Endothelial cell of umbilical vein (primary cell): Measurements from ENCODE around the gene CPT1A. TPM values are rescaled to one million over a fixed set of nuclear protein-coding genes. Genes with fewer than 3 reads are reported as not detected.

ENCODE experiments used
- BruUV-seq: library from RNA; stranded (reverse); fragments of 400-500 nt; replicated peaks from 2 replicates; lab custom pipeline; 2021; lab: Mats Ljungman, UMichigan
- CTCF ChIA-PET: fragments of 300-600, 350-600 bp; sonication (Branson Sonifier 250); formaldehyde crosslinking; loops from one replicate; lab custom pipeline; 2021; ENCODE audit warnings: antibody characterized with exemption, inconsistent platforms; lab: Charles Lee
- POLR2A ChIA-PET: fragments of 300-600, 350-600 bp; sonication (Branson Sonifier 250); formaldehyde crosslinking; loops from one replicate; lab custom pipeline; 2021; ENCODE audit warnings: antibody characterized with exemption, inconsistent platforms; lab: Charles Lee
- DNase-seq: peaks from one replicate; pipeline ENCODE4 v3.0.0-alpha.2; 2011; ENCODE audit warnings: low read depth, low spot score
- FAIRE-seq: peaks from 2 replicates; lab custom pipeline; 2011; peaks lifted over from hg19 to GRCh38; lab: Jason Lieb, UNC
- H2AFZ ChIP-seq: 2 replicates; pipeline ENCODE4 v1.6.0; 2012; ENCODE audit warnings: low read depth, low read length, control low read depth, inconsistent platforms
- H3K27ac ChIP-seq: 2 replicates; pipeline ENCODE4 v1.5.1; 2011; ENCODE audit warnings: low read depth, mild to moderate bottlenecking, control low read depth, low read length, moderate library complexity; ENCODE audit not compliant: insufficient read depth
- H3K27me3 ChIP-seq, 2 experiments: 2 replicates each; pipeline versions ENCODE4 v1.6.0 to v1.6.1; 2011; ENCODE audit warnings: low read length in 2 of 2, mixed read lengths in 1 of 2; ENCODE audit not compliant: control insufficient read depth in 2 of 2, insufficient read depth in 2 of 2
- H3K36me3 ChIP-seq, 2 experiments: 2 replicates in 1 of 2; 3 replicates in 1 of 2; pipeline ENCODE4 v1.5.1; 2011; ENCODE audit warnings: low read length in 2 of 2, mild to moderate bottlenecking in 1 of 2, moderate library complexity in 1 of 2; ENCODE audit not compliant: control insufficient read depth in 2 of 2, insufficient read depth in 2 of 2; ENCODE audit errors: extremely low read depth in 1 of 2
- H3K4me1 ChIP-seq: 3 replicates; pipeline ENCODE4 v1.5.1; 2011; ENCODE audit warnings: mild to moderate bottlenecking, low read length; ENCODE audit not compliant: control insufficient read depth, insufficient read depth; ENCODE audit errors: extremely low read depth
- H3K4me2 ChIP-seq: 2 replicates; pipeline ENCODE4 v1.6.1; 2011; ENCODE audit warnings: low read length, control low read depth, mixed read lengths; ENCODE audit not compliant: insufficient read depth
- H3K4me3 ChIP-seq, 3 experiments: fragments of 200-600 bp in 1 of 3; sonication (generic), shearing (Covaris generic) in 1 of 3; replicated peaks in 1 of 3; 2 replicates each; pipeline ENCODE4 v1.5.1; 2011 to 2016; ENCODE audit warnings: control low read depth in 3 of 3, low read length in 3 of 3, mild to moderate bottlenecking in 2 of 3, inconsistent platforms in 1 of 3, low read depth in 1 of 3, moderate library complexity in 1 of 3; ENCODE audit not compliant: insufficient read depth in 1 of 3
- H3K79me2 ChIP-seq: 2 replicates; pipeline ENCODE4 v1.6.0; 2012; ENCODE audit warnings: low read length, inconsistent platforms; ENCODE audit not compliant: control insufficient read depth, insufficient read depth
- H3K9ac ChIP-seq: replicated peaks from 2 replicates; pipeline ENCODE3; 2011; ENCODE audit warnings: low read length, control low read depth; ENCODE audit not compliant: insufficient read depth; ENCODE audit errors: extremely low read depth
- H3K9me1 ChIP-seq: replicated peaks from 3 replicates; pipeline ENCODE4 v1.6.0; 2011; ENCODE audit warnings: mild to moderate bottlenecking, low read length; ENCODE audit not compliant: control insufficient read depth, insufficient read depth; ENCODE audit errors: extremely low read depth
- H3K9me3 ChIP-seq: replicated peaks from 2 replicates; pipeline ENCODE4 v1.5.1; 2012; ENCODE audit warnings: low read length, inconsistent platforms; ENCODE audit not compliant: control insufficient read depth, insufficient read depth
- H4K20me1 ChIP-seq: replicated peaks from 2 replicates; pipeline ENCODE3; 2011; ENCODE audit warnings: mild to moderate bottlenecking, low read length; ENCODE audit not compliant: control insufficient read depth, insufficient read depth; ENCODE audit errors: extremely low read depth
- EZH2 ChIP-seq: IDR thresholded peaks from 2 replicates; pipeline ENCODE4 v1.6.1; 2012; ENCODE audit warnings: borderline replicate concordance, low read depth, mild to moderate bottlenecking, moderate library complexity, low read length, inconsistent platforms; ENCODE audit not compliant: severe bottlenecking
- FOS ChIP-seq: IDR thresholded peaks from 2 replicates; pipeline ENCODE4 v1.6.1; 2011; ENCODE audit warnings: mild to moderate bottlenecking, low read length, moderate library complexity, borderline replicate concordance; ENCODE audit not compliant: insufficient read depth
- GATA2 ChIP-seq: IDR thresholded peaks from 2 replicates; pipeline ENCODE4 v1.7.0; 2011; ENCODE audit warnings: low read depth, mild to moderate bottlenecking, moderate library complexity, mixed read lengths, low read length; ENCODE audit not compliant: insufficient read length, insufficient read depth
- JUN ChIP-seq: IDR thresholded peaks from 2 replicates; pipeline ENCODE4 v1.6.1; 2011; ENCODE audit warnings: borderline replicate concordance, low read depth; ENCODE audit not compliant: insufficient read length, insufficient read depth
- MYC ChIP-seq: IDR thresholded peaks from one replicate; pipeline ENCODE4 v1.6.1; 2011; ENCODE audit warnings: mild to moderate bottlenecking, low read depth, low read length
- POLR2A ChIP-seq: IDR thresholded peaks from 2 replicates; pipeline ENCODE4 v1.6.1; 2012; ENCODE audit warnings: low read depth, mild to moderate bottlenecking, control low read depth, low read length
- POLR2AphosphoS5 ChIP-seq: IDR thresholded peaks from 2 replicates; pipeline ENCODE4 v1.6.1; 2012; ENCODE audit warnings: low read depth, mild to moderate bottlenecking, control low read depth, low read length, moderate library complexity; ENCODE audit not compliant: insufficient read depth
- dilution Hi-C: fragments of 300-500 bp; cut with MboI; formaldehyde crosslinking; loops from one replicate; pipeline ENCODE4 v1.15.0; 2019; ENCODE audit warnings: low sequenced_read_pairs; ENCODE audit not compliant: extremely low pct_ligation_motif_present
- intact Hi-C: fragments of 100-400 bp; cut with micrococcal nuclease; formaldehyde crosslinking; loops from one replicate; pipeline ENCODE4 v1.10.0; 2022
- polyA plus RNA-seq, 4 experiments: library from polyadenylated mRNA; depleted of rRNA in 3 of 4; stranded (reverse) in 3 of 4; unstranded in 1 of 4; fragments of >200 nt; gene quantifications; 2 replicates each; pipeline versions ENCODE4 v1.2.1 to v1.2.3, GENCODE V29; 2011 to 2012; ENCODE audit warnings: missing spikeins in 1 of 4
- total RNA-seq: library from RNA; stranded (reverse); gene quantifications from 2 replicates; pipeline ENCODE4 v1.2.3, GENCODE V29; 2021
- TF ChIP-seq, protein P1 (sequence below): IDR thresholded peaks from 2 replicates; pipeline ENCODE4 v1.6.1; 2011; ENCODE audit not compliant: insufficient read depth, insufficient read length
- TF ChIP-seq, protein P2 (sequence below), 2 donors: IDR thresholded peaks; 1 replicate in 1 of 2; 2 replicates in 1 of 2; pipeline ENCODE4 v1.5.1; 2011; ENCODE audit warnings: low read length in 2 of 2, mild to moderate bottlenecking in 2 of 2, moderate library complexity in 2 of 2, control low read depth in 1 of 2, inconsistent platforms in 1 of 2, low read depth in 1 of 2; ENCODE audit not compliant: insufficient read depth in 1 of 2; ENCODE audit errors: extremely low read depth in 1 of 2

CPT1A gene
- total and polyA plus RNA-seq, 2 donors (not counting 3 experiments of a cell fraction or from before 2014, with no cell fraction given): 26.3 to 62.1 TPM

- no peaks in the 10 kb centered on the region for H3K79me2 ChIP-seq
- CTCF ChIA-PET: interaction anchor here (2.7 kb wide), 1 partner anchor 8 kb away, joined by 12 read pairs; no protein-coding TSS in a partner anchor
Observed at GRCh38 chr11:68704887-68705286, 136.8 kb downstream of the CPT1A start.

More at GRCh38 chr11:68704887-68705286, 136.8 kb downstream of the CPT1A start:
- POLR2A ChIA-PET: no interaction called here
- Histone ChIP-seq H3K4me3 (no peak overlapping the region), H3K9ac (no peak overlapping the region), H3K4me2 (no peak overlapping the region), H3K9me3 (no peaks in the 10 kb centered on the region), H2AFZ (no peak overlapping the region), H3K27ac (no peak overlapping the region), H3K27me3 (peaks cover 11 to 25% of the 10 kb centered on the region in 2 experiments), H4K20me1 (no peaks in the 10 kb centered on the region), H3K9me1 (no peaks in the 10 kb centered on the region), H3K36me3 (no peaks in the 10 kb centered on the region), H3K4me1 (no peaks in the 10 kb centered on the region)
- DNase-seq: no peak
- no TSS peak for BruUV-seq
- FAIRE-seq: no peak
- no peak for TF ChIP-seq EZH2
- TF ChIP-seq POLR2A: no peak
- no peak for TF ChIP-seq GATA2
- no peak for TF ChIP-seq FOS
- no peak for TF ChIP-seq POLR2AphosphoS5
- no peak for TF ChIP-seq JUN
- TF ChIP-seq, protein P1, sequence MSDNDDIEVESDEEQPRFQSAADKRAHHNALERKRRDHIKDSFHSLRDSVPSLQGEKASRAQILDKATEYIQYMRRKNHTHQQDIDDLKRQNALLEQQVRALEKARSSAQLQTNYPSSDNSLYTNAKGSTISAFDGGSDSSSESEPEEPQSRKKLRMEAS: no peak
- TF ChIP-seq, protein P2, sequence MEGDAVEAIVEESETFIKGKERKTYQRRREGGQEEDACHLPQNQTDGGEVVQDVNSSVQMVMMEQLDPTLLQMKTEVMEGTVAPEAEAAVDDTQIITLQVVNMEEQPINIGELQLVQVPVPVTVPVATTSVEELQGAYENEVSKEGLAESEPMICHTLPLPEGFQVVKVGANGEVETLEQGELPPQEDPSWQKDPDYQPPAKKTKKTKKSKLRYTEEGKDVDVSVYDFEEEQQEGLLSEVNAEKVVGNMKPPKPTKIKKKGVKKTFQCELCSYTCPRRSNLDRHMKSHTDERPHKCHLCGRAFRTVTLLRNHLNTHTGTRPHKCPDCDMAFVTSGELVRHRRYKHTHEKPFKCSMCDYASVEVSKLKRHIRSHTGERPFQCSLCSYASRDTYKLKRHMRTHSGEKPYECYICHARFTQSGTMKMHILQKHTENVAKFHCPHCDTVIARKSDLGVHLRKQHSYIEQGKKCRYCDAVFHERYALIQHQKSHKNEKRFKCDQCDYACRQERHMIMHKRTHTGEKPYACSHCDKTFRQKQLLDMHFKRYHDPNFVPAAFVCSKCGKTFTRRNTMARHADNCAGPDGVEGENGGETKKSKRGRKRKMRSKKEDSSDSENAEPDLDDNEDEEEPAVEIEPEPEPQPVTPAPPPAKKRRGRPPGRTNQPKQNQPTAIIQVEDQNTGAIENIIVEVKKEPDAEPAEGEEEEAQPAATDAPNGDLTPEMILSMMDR (IDR thresholded peaks at IDR 0.05; ENCODE audit: extremely low read depth in 1 of 2, insufficient read depth in 1 of 2, low read depth in 1 of 2, low read length in 2 of 2): no peak
- TF ChIP-seq MYC: no peak
- intact Hi-C loops: no loop called here
- dilution Hi-C loops: no loop called here

Other genes with a start within 250 kb of the CPT1A start
- gene GAL, start 157.4 kb downstream of the CPT1A start, total RNA-seq: 6.1 and 9.8 TPM in 2 replicates
- gene GAL, start 157.4 kb downstream of the CPT1A start, polyA plus RNA-seq: 1.2 and 2.8 TPM in 2 replicates
- 3.1 and 6.1 TPM in 2 replicates for gene TESMIN, start 90.4 kb downstream of the CPT1A start, total RNA-seq
- 1.7 and 1.8 TPM in 2 replicates for gene TESMIN, start 90.4 kb downstream of the CPT1A start, polyA plus RNA-seq
- 52.2 and 65.1 TPM in 2 replicates for gene MRPL21, start 61.9 kb upstream of the CPT1A start, total RNA-seq
- gene MRPL21, start 61.9 kb upstream of the CPT1A start, polyA plus RNA-seq: 65.5 and 69.1 TPM in 2 replicates
- gene IGHMBP2, start 62.0 kb upstream of the CPT1A start, total RNA-seq: 23.5 and 25.1 TPM in 2 replicates
- 10.9 and 12.8 TPM in 2 replicates for gene IGHMBP2, start 62.0 kb upstream of the CPT1A start, polyA plus RNA-seq
- not detected in 2 replicates for gene MRGPRD, start 139.1 kb upstream of the CPT1A start, total RNA-seq
- not detected in 2 replicates for gene MRGPRD, start 139.1 kb upstream of the CPT1A start, polyA plus RNA-seq
- not detected in 2 replicates for gene MRGPRF, start 171.3 kb upstream of the CPT1A start, total RNA-seq
- gene MRGPRF, start 171.3 kb upstream of the CPT1A start, polyA plus RNA-seq: not detected in 2 replicates
- gene TPCN2, start 207.0 kb upstream of the CPT1A start, total RNA-seq: 13.4 and 15.2 TPM in 2 replicates
- 9.2 and 10.3 TPM in 2 replicates for gene TPCN2, start 207.0 kb upstream of the CPT1A start, polyA plus RNA-seq